Fibroblast of gingiva (primary cell): Measurements from ENCODE around the gene ACSL4.
"Not testable (repeated sequence)": the region's sequence is repeated elsewhere in the genome, so short reads cannot be mapped to it uniquely, and the experiment has no call there.

ENCODE experiments used
- DNase-seq: peaks from one replicate; pipeline ENCODE4 v3.0.0-alpha.2; 2011; ENCODE audit warnings: low read depth

ACSL4 gene

GRCh38 chrX:109728173-109728535 is 4.9 kb downstream of the ACSL4 start:
- DNase-seq = no peak

GRCh38 chrX:109724971-109725370 is 8.1 kb downstream of the ACSL4 start:
- DNase-seq = not testable (repeated sequence)

DNA sequence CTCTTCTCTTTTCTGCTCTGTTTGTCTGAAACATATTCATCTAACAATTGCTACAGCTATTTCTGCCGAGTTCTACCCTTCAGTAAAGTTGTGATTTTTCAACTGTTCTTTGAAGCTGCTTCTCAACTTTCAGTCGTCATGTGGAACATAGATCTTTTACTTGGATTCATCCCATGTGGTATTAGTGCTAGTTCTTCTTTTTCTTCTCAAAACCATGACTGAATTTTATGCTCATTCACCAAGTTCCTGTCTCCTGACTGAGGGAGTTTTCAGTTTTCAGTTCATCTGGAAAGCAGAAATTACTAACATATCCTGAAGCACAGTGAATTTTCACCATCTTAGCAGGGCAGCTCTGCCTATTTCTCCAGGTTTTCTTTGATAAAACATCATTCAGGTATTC is 12.1 kb downstream of the ACSL4 start:
- DNase-seq = no peak

- no peak for DNase-seq
These were observed 13.8 kb downstream of the ACSL4 start for GRCh38 chrX:109719264-109719663.

DNA sequence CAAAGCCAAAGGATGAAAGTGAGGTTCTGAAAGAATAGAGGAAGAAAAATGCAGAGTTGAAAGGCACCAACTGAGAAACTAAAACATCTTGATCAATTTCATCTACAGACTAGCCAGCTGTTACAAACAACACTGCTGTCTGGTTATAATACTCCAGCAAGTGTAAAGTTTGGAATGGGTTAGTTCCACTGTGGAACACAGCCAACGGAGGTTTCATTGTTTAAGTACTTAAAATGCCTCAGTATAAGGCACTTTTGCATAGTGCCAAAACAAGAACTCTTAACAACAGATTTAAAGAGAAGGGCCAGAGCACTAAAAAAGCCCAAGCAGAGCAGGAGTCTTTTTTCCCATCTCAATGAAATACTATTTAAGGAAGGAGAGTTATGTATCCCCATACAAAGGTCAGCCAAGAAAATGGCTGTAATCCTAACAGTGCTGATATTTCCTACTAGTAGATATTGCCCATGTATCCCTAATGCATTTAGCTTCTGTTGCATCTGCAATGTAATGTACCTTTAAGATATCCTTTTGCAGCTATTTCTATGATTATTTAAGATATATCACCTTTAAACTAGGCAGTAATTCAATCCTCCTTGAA is 16.5 kb downstream of the ACSL4 start:
- DNase-seq = no peak

DNA sequence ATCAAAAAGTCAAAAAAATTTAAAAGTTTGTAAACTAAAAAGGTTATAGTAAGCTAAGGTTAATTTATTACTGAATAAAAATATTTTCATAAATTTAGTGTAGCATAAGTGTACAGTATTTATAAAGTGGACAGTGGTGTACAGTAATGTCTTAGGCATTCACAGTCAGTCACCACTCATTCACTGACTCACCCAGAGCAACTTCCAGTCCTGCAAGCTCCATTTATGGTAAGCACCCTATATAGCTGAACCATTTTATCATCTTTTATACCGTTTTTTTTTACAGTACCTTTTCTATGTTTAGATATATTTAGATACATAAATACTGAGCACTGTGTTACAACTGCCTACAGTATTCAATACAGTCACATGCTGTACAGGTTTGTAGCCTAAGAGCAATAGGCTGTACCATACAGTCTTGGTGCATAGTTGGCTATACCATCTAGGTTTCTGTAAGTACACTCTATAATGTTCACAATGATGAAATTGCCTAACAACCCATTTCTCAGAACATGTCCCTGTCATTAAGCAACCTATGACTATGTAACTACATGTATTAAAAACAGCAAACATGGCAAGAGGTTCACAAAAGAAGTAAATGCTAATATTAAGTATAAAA is 18.6 kb downstream of the ACSL4 start:
- DNase-seq = peak; percentile 49

DNA sequence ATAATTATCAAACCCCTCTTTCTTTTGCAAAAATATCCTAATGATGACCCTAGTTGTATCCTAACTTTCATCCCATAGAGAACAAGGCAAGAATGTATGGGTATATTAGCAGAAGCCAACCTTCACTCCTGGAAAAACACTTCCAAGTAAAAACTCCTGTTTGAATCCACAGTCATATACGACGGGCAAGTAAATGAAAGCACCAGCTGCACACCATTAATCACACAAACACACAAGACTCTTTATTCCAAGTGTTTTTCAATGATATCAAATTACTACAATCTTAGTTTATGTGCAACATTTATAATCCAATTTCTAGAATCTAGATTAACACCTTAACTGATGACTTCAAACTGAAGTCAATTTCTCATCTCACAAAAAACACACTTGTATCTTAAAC is 22.9 kb downstream of the ACSL4 start:
- DNase-seq = no peak

- DNase-seq = peak; percentile 39
These were observed 23.9 kb downstream of the ACSL4 start for GRCh38 chrX:109709129-109709631.

DNA sequence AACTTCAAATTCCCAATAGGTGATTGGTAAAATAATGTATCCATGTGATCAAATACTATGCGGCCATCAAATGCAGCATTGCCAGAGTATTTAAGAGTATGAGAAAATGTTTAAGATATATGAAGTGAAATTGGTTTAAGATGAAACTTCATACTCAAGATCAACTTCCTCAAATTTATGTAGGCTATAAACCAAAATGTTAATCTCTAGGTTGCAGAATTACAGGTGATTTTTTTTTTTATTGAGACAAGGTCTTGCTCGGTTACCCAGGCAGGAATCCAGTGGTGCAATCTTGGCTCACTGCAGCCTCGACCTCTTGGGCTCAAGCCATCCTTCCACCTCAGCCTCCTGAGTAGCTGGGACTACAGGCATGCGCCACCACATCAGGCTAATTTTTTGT is 25.3 kb downstream of the ACSL4 start:
- no peak for DNase-seq

DNA sequence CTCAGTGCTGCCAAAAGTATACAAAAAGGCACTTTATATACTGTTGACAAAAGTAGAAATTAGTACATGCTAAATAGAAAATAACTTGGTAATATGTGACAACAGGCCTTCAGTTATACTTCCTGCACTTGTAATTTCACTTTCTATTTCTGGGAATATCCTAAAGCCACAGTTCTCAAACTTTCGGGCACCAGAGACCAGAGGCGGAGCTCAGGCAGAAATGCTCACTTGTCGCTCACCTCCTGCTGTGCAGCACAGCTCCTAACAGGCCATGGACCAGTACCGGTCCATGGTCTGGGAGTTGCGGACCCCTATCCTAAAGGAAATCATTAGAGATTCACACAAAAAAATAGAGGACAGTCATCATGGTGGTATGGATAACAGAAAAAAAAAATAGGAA is 25.7 kb downstream of the ACSL4 start:
- no peak for DNase-seq

DNA sequence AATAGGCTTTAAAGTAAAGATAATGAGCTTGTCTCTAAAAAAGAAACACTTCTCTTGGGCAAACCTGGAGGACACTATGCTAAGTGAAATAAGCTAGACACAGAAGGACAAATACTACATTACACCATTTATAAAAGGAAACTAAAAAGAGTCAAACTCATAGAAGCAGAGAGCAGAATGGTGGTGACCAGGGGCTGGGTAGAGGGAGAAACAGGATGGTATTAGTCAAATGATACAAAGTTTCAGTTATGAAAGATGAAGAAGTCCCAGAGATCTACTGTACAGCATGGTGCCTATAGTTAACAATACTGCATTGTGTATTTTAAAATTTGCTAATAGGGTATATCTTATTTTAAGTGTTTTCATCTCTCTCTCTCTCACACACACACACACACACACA is 28.5 kb downstream of the ACSL4 start:
- DNase-seq = no peak

DNA sequence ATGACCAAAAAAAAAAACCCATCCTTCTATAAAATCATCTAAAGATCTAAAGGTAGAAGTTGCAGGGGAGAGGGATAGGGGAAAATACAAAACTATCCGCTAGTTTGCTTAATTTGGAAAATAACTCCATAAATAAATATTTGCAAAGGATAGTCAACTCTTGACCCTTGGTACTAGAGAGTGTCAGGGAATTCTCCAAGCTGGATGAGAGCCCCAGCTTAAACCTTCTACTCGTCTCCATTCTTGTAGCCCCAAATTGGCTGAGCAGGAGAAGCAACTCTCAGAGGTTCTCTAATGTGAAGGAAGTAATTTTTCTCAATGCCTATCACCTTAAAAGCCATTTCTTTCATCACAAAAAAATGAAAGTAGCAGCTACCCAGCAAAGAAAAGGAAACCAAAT is 35.2 kb downstream of the ACSL4 start:
- DNase-seq = no peak

DNA sequence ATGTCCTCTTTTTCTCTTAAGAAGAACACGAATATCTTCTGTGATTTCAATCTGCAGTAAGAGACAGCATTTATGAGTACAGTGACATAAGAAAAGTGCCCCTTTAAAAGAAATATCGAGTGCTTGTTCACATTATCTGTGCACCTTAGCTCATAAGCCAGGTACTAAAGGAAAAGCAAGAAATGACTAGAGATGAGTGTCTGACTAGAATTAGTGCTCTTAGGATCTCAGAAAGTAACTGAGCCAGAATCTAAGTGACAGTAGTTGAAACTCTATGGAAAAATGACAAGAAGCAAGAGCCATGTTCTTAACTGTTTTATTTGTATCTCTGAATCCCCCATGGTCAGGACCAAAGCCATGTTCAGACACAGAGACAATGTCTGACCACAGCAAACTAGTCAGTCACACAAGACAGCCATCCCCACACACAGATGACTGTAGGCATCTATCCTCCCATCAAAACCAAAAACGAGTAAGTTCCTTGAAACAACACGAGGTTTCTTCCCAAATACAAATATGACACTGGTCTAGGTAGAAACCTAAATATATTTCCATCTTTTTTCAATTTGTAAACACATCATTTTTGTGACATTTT is 36.8 kb downstream of the ACSL4 start:
- DNase-seq = no peak

- DNase-seq = no peak
These were observed 37.4 kb downstream of the ACSL4 start for GRCh38 chrX:109695637-109696036.

DNA sequence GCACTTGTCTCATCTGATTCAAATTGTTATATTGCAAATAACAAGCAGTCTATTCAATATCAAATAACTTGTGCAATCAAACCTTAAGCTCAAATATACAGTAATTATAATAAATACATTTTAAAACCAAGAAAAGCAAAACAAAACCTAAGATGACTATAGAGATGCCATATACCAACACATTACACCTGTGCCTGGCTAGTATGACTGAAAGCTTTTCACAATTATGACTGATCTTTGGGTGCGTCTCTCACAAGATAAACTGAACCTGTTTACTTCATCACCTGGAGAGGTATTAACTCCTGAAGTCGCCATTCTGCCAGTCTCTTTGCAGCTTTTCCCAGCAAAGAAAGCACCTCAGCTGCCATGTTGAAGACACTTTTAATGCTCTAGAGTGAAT is 41.3 kb downstream of the ACSL4 start:
- DNase-seq = no peak

DNA sequence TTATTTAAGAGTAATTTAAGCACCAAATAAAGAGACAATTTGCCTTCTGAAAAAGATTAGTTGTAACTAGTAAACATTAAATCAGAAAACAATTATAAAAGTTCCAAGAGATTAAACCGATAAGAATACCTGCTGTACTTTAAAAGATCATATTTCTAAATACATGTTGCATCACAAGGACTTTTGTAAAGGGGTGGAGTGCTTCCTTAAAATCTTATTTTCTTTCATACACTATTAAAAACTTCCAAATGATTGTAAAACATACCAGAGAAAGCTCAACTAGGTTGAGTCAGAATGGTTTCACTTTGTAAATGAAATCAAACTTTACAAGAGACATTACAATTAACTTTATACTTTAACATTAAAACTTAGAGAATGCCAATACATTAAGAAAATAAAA is 41.8 kb downstream of the ACSL4 start:
- no peak for DNase-seq

DNA sequence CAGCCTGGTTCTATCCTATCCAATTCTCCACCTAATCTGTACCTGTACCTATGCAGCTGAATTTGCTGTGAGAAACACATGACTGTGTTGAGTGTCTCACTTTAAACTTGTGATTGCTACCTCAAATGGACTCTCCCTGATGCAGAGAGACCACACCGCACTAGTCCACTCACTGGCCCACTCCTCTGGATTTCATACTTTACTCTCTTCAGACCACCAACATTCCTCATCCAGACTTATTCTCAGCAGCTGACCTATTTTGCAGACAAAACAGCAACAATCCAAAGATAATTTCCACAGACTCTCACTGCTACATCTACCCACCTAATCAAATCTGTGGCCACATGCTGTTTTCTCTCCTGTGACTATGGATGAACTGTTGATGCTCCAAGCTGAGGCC is 45.2 kb downstream of the ACSL4 start:
- no peak for DNase-seq

DNA sequence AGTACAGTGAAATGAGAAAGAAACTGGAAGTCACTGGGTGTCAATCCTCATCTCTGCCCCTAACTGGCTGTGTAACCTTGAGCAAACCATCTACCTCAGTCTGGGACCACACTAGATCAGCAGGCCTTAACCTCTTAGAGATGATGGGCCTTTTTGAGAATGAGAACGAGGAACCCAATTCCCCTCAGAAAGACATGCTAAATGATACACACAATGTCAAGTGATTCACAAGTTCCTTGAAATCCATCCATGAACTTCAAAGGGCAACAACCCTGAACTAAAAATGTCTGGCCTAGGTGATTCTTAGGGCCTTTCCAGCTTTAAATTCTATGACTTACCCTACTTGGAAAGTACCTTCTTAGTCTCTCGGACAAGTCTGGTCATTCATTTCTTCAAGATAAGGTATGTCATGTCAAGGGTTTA is 47.4 kb downstream of the ACSL4 start:
- no peak for DNase-seq

- peak; percentile 17 for DNase-seq
These were observed 48.9 kb downstream of the ACSL4 start for GRCh38 chrX:109684136-109684535.

- DNase-seq = no peak
These were observed 51.5 kb downstream of the ACSL4 start for GRCh38 chrX:109681475-109682081.

DNA sequence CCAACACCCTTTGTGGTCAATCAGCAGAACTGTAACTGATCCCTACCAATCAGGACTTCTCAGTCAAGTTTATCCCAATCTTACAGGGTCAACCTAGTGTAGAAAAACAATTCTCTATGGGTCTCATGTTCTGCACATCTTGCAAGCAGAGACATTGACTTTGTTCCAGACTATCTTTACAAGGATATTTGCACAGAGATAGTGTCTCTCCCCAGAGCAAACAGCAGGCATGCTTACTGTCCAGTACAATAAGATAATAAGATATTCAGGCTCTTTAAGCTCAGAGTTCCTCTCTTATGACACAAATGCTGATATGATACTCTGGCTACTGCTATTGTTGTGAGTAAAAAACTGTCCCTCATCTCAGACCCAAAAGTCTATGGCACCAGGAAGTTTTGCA is 53.2 kb downstream of the ACSL4 start:
- no peak for DNase-seq

GRCh38 chrX:109672239-109672638 is 60.8 kb downstream of the ACSL4 start:
- no peak for DNase-seq

GRCh38 chrX:109671170-109671569 is 61.9 kb downstream of the ACSL4 start:
- not testable (repeated sequence) for DNase-seq
